ENCODE measurements around the gene DEF6. TPM values are rescaled to one million over a fixed set of nuclear protein-coding genes. Genes with fewer than 3 reads are reported as not detected.

Gene DEF6
- total and polyA plus RNA-seq, 2 of the 13 experiments (the other 11 are each of a cell fraction or from before 2014, with no cell fraction given), result 5.2 to 10.0 TPM

DNA sequence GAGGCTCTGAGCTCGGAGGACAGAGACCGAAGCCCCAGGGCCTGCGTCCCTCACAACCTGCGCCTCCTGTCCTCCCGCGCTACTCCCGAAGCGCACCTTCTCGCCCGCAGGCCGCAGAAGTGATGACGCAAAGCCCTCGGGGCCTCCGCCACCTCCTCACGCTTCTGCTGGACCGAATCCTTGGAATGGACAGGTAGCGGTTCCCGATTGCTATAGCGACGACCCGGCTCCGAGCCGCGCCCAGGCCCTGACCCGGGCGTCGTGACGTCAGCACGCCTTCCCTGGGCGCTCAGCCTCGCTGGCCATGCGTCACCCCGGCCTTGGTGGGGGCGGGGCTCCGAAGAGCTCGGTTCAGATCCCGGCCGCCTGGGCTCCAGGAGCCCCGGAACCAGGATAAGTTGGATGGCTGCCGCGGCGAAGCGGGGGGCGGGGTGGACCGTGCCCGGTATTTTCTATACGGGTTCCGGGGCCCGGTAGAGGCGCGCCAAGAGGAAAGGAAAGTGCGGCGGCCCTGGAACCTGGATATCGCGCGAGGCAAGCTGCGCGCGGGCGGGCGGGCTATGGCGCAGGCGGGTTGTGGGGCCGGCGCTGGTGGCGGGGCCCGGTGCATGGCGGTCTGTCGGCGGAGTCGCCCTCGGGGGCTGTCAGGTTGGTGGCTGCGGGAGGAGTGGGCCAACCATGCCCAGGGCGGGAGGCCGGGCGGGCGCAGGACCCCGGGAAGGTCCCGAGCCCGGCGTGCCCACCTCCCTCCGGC is 38.2 kb upstream of the DEF6 start, which contains the start of gene ZNF76 (continued):
- TF ChIP-seq, protein P1, sequence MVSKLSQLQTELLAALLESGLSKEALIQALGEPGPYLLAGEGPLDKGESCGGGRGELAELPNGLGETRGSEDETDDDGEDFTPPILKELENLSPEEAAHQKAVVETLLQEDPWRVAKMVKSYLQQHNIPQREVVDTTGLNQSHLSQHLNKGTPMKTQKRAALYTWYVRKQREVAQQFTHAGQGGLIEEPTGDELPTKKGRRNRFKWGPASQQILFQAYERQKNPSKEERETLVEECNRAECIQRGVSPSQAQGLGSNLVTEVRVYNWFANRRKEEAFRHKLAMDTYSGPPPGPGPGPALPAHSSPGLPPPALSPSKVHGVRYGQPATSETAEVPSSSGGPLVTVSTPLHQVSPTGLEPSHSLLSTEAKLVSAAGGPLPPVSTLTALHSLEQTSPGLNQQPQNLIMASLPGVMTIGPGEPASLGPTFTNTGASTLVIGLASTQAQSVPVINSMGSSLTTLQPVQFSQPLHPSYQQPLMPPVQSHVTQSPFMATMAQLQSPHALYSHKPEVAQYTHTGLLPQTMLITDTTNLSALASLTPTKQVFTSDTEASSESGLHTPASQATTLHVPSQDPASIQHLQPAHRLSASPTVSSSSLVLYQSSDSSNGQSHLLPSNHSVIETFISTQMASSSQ (IDR thresholded peaks at IDR 0.05; ENCODE audit: low read depth), result no peak
- TF ChIP-seq, protein P1 (CRISPR knock-in tag; IDR thresholded peaks at IDR 0.05; ENCODE audit: borderline replicate concordance), result peak; percentile 90
- peak; percentile 99 for TF ChIP-seq TARDBP (CRISPR knock-in tag; IDR thresholded peaks at IDR 0.05)
- TF ChIP-seq ELF4 (CRISPR knock-in tag; IDR thresholded peaks at IDR 0.05; ENCODE audit: borderline replicate concordance), result 0 out of 2 replicates have a peak, but pooled peaks have one; percentile 53
- peak; percentile 74 for TF ChIP-seq TBL1XR1 (IDR thresholded peaks at IDR 0.05; ENCODE audit: borderline replicate concordance, low read length, partially characterized antibody)
- TF ChIP-seq SOX5 (CRISPR knock-in tag; IDR thresholded peaks at IDR 0.05; ENCODE audit: borderline replicate concordance), result peak; percentile 63; the same call in 1 of the 2 replicates
- TF ChIP-seq TRAFD1 (CRISPR knock-in tag; IDR thresholded peaks at IDR 0.05; ENCODE audit: borderline replicate concordance), result peak; percentile 92; the same call in 1 of the 2 replicates
- TF ChIP-seq MYNN (CRISPR knock-in tag; IDR thresholded peaks at IDR 0.05; ENCODE audit: low read depth), result peak; percentile 77; the same call in 1 of the 2 replicates
- no peak for TF ChIP-seq ZNF672 (CRISPR knock-in tag; IDR thresholded peaks at IDR 0.05)
- TF ChIP-seq, protein P2, sequence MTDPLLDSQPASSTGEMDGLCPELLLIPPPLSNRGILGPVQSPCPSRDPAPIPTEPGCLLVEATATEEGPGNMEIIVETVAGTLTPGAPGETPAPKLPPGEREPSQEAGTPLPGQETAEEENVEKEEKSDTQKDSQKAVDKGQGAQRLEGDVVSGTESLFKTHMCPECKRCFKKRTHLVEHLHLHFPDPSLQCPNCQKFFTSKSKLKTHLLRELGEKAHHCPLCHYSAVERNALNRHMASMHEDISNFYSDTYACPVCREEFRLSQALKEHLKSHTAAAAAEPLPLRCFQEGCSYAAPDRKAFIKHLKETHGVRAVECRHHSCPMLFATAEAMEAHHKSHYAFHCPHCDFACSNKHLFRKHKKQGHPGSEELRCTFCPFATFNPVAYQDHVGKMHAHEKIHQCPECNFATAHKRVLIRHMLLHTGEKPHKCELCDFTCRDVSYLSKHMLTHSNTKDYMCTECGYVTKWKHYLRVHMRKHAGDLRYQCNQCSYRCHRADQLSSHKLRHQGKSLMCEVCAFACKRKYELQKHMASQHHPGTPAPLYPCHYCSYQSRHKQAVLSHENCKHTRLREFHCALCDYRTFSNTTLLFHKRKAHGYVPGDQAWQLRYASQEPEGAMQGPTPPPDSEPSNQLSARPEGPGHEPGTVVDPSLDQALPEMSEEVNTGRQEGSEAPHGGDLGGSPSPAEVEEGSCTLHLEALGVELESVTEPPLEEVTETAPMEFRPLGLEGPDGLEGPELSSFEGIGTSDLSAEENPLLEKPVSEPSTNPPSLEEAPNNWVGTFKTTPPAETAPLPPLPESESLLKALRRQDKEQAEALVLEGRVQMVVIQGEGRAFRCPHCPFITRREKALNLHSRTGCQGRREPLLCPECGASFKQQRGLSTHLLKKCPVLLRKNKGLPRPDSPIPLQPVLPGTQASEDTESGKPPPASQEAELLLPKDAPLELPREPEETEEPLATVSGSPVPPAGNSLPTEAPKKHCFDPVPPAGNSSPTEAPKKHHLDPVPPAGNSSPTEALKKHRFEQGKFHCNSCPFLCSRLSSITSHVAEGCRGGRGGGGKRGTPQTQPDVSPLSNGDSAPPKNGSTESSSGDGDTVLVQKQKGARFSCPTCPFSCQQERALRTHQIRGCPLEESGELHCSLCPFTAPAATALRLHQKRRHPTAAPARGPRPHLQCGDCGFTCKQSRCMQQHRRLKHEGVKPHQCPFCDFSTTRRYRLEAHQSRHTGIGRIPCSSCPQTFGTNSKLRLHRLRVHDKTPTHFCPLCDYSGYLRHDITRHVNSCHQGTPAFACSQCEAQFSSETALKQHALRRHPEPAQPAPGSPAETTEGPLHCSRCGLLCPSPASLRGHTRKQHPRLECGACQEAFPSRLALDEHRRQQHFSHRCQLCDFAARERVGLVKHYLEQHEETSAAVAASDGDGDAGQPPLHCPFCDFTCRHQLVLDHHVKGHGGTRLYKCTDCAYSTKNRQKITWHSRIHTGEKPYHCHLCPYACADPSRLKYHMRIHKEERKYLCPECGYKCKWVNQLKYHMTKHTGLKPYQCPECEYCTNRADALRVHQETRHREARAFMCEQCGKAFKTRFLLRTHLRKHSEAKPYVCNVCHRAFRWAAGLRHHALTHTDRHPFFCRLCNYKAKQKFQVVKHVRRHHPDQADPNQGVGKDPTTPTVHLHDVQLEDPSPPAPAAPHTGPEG (CRISPR knock-in tag; IDR thresholded peaks at IDR 0.05), result peak; percentile 99
- TF ChIP-seq, protein P3, sequence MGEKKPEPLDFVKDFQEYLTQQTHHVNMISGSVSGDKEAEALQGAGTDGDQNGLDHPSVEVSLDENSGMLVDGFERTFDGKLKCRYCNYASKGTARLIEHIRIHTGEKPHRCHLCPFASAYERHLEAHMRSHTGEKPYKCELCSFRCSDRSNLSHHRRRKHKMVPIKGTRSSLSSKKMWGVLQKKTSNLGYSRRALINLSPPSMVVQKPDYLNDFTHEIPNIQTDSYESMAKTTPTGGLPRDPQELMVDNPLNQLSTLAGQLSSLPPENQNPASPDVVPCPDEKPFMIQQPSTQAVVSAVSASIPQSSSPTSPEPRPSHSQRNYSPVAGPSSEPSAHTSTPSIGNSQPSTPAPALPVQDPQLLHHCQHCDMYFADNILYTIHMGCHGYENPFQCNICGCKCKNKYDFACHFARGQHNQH (CRISPR knock-in tag; IDR thresholded peaks at IDR 0.05), result peak; percentile 97
- peak; percentile 42; the same call in 1 of the 2 replicates for TF ChIP-seq ZNF713 (CRISPR knock-in tag; IDR thresholded peaks at IDR 0.05)
- peak; percentile 70; the same call in 1 of the 2 replicates for TF ChIP-seq SRY (CRISPR knock-in tag; IDR thresholded peaks at IDR 0.05)
- TF ChIP-seq RARG (CRISPR knock-in tag; IDR thresholded peaks at IDR 0.05; ENCODE audit: low read depth), result 0 out of 2 replicates have a peak, but pooled peaks have one; percentile 63
- TF ChIP-seq HNRNPK (IDR thresholded peaks at IDR 0.05; ENCODE audit: low read depth, low read length, poor library complexity, severe bottlenecking), result peak; percentile 97

All from HepG2 (cell line).